ENCODE data around the gene C1orf122. TPM values are rescaled to one million over a fixed set of nuclear protein-coding genes. Genes with fewer than 3 reads are reported as not detected.
A peak's percentile ranks its signal among the peaks of the same experiment; 100 is the strongest.

The C1orf122 gene
- total RNA-seq: 10 to 100 TPM; 12.4 to 13.9 TPM
- 10 to 100 TPM; 21.9 to 28.9 TPM for polyA plus RNA-seq

DNA sequence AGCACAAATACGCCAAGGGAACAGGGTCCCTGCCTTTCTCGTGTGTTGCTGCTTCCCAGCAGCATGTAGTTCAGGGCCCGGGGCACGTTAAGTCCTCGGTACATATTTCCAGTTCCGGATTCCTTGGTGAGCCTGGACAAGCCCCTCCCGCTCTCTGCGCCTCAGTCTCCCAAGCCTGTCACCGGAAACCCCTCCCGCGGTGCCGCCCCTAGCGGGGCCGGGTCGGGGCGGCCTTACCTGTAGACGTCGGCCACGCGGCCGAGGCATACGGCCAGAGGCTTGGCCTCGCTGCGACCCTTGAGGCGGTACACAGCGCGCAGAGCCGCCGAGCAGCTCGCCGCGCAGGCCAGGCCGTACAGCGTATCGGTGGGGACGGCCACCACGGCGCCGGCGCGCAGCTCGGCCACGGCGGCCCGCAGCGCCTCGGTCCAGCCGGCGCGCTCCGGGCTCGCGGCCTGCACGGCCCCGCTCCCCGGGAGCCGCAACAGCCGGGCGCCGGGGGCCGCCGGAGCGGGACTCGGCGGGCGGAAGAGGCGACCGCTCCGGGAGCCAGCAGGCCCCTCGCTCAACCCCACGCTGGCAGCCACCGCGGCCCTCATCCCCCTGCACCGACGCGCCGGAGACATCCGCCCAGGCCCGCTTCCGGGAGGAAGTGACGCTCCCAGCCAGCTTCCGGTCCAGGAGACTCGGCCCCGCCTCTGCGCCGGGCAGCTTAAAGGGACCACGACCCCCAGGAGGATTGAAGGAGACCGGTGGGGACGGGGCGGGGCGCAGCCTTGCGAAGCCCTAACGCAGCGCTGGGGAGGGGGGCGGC is at the start of gene C1orf122, which contains the start of gene YRDC:
Gene C1orf122, plus strand, starts transcription at position 236 of the 814 bp plus-strand sequence. CDS start 615 bp downstream, outside the sequence.
Gene YRDC, minus strand, starts transcription at position 654 of the 814 bp plus-strand sequence. Its CDS starts 28 bp downstream, at position 626.
- peak within 1 kb of the TSS; percentile 92 to 98 (median 96) for H3K4me3 Mint-ChIP-seq
- Histone ChIP-seq H3K4me1 (ENCODE audit: insufficient read depth, low read length) (peaks cover 40% of the 10 kb centered on the region), H3K27ac (ENCODE audit: low read depth, low read length) (peak within 1 kb of the TSS; percentile 89), H3K4me3 (ENCODE audit: low read length in 2 of 2) (peak within 1 kb of the TSS; percentile 56 to 83), H3K27me3 (ENCODE audit: insufficient read depth, low read length) (no peaks in the 10 kb centered on the region), H3K9me3 (ENCODE audit: control insufficient read depth in 1 of 2, low read length in 2 of 2) (no peaks in the 10 kb centered on the region), H3K36me3 (ENCODE audit: insufficient read depth, low read length) (peaks cover 31% of the 10 kb centered on the region)
- no peaks in the 10 kb centered on the region for H3K27me3 Mint-ChIP-seq
- H3K27ac Mint-ChIP-seq: peak within 1 kb of the TSS; percentile 93 to 99 (median 98)
- DNase-seq: peak; percentile 86 to 93 (median 88)
- H3K4me1 Mint-ChIP-seq: peaks cover 13 to 57% (median 32%) of the 10 kb centered on the region in 4 donors
- peaks cover 24 to 51% of the 10 kb centered on the region in 2 donors for H3K36me3 Mint-ChIP-seq
- intact Hi-C loops (cut with micrococcal nuclease): loop anchor here (1.0 to 5.0 kb wide), 2 partner anchors 52 to 330 kb away; partner anchors contain the start of gene MTF1
- ChIA-PET POLR2A (ENCODE audit: partially characterized antibody) (interaction anchor here (0.9 to 2.7 kb wide), 17 partner anchors 9 to 329 kb away, joined by 3 to 34 read pairs (median 4); partner anchors contain the start of genes CDCA8, INPP5B, MEAF6 and MTF1), CTCF (ENCODE audit: partially characterized antibody) (interaction anchor here (1.0 to 2.9 kb wide), 2 partner anchors 52 to 115 kb away, joined by 5 to 20 read pairs; partner anchors contain the start of genes CDCA8 and MTF1)
- no peaks in the 10 kb centered on the region for H3K9me3 Mint-ChIP-seq

DNA sequence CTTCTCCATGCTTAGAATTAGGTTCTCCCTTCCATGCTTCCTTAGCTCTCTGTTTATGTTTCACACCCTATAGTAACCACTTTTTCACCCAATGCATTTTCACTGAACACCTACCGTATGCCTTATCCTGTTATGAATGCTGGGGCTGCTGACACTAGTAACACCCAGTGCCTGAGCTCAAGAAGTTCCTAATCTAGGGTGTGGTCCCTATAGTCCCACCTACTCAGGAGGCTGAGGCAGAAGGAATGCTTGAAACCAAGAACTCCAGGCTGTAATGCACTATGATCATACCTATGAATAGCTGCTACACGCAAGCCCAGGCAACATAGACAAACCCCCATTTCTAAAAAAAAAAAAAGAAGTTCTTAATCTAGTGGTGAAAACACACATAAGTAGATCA is 48.1 kb upstream of the C1orf122 start:
- Mint-ChIP-seq H3K27ac (no peak overlapping the region), H3K4me1 (peaks cover 0 to 2% (median under 1%) of the 10 kb centered on the region in 4 donors), H3K9me3 (peaks cover 0 to 1% (median 0%) of the 10 kb centered on the region in 8 donors), H3K27me3 (peaks cover 27 to 35% of the 10 kb centered on the region in 2 donors), H3K36me3 (no peaks in the 10 kb centered on the region), H3K4me3 (no peak overlapping the region)
- Histone ChIP-seq H3K27ac (ENCODE audit: low read depth, low read length) (no peak overlapping the region), H3K4me1 (ENCODE audit: insufficient read depth, low read length) (no peaks in the 10 kb centered on the region), H3K4me3 (ENCODE audit: low read length in 2 of 2) (no peak overlapping the region), H3K9me3 (ENCODE audit: control insufficient read depth in 1 of 2, low read length in 2 of 2) (no peaks in the 10 kb centered on the region), H3K27me3 (ENCODE audit: insufficient read depth, low read length) (peaks cover 7% of the 10 kb centered on the region), H3K36me3 (ENCODE audit: insufficient read depth, low read length) (no peaks in the 10 kb centered on the region)
- intact Hi-C loops (cut with micrococcal nuclease): no loop called here
- no peak for DNase-seq
- POLR2A ChIA-PET (ENCODE audit: partially characterized antibody): no interaction called here
- CTCF ChIA-PET (ENCODE audit: partially characterized antibody): interaction anchor here (0.6 kb wide), 1 partner anchor 9 kb away, joined by 3 read pairs; no protein-coding TSS in a partner anchor

DNA sequence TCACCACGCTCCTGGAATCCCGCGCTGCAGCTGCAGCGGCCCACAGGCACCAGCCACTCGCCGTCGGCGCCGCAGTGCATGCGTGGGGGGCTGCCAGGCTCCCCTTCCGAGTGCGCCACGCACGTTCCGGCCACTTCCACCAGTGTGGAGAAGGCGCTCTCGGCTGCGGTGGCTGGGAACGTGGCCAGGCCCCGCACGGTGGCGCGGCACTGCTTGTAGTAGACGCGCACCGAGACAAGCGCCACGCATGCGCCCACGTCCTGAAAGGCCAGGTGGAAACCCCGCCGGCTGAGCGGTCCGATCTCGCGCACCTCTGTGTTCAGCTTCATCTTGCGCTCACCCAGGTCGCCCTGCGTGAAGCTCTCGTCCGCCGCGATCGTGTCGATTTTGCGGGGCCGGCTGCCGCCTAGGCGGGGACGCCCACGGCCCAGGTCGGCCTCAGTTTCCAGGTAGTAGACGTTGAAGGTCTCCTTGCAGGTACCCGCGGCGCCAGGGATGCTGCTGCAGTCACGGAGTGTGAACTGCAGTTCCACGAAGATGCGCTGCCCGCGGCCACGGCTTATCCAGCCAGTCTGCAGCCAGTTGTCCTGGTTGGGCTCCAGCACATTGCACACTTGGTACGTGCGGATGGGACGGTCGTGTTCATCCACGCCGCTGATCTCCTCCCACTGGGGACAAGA is 46.0 kb upstream of the C1orf122 start:
- H3K27me3 Mint-ChIP-seq: peaks cover 34 to 44% of the 10 kb centered on the region in 2 donors
- Histone ChIP-seq H3K9me3 (ENCODE audit: control insufficient read depth in 1 of 2, low read length in 2 of 2) (no peaks in the 10 kb centered on the region), H3K27me3 (ENCODE audit: insufficient read depth, low read length) (peaks cover 11% of the 10 kb centered on the region), H3K27ac (ENCODE audit: low read depth, low read length) (no peak overlapping the region), H3K36me3 (ENCODE audit: insufficient read depth, low read length) (no peaks in the 10 kb centered on the region), H3K4me1 (ENCODE audit: insufficient read depth, low read length) (peaks cover 10% of the 10 kb centered on the region), H3K4me3 (ENCODE audit: low read length in 2 of 2) (no peak overlapping the region)
- H3K36me3 Mint-ChIP-seq: no peaks in the 10 kb centered on the region
- ChIA-PET CTCF (ENCODE audit: partially characterized antibody) (no interaction called here), POLR2A (ENCODE audit: partially characterized antibody) (no interaction called here)
- peaks cover 0 to 4% (median 0%) of the 10 kb centered on the region in 8 donors for H3K9me3 Mint-ChIP-seq
- intact Hi-C loops (cut with micrococcal nuclease): no loop called here
- no peak overlapping the region for H3K27ac Mint-ChIP-seq
- no peak overlapping the region for H3K4me3 Mint-ChIP-seq
- no peak for DNase-seq
- peaks cover 4 to 20% (median 13%) of the 10 kb centered on the region in 4 donors for H3K4me1 Mint-ChIP-seq

DNA sequence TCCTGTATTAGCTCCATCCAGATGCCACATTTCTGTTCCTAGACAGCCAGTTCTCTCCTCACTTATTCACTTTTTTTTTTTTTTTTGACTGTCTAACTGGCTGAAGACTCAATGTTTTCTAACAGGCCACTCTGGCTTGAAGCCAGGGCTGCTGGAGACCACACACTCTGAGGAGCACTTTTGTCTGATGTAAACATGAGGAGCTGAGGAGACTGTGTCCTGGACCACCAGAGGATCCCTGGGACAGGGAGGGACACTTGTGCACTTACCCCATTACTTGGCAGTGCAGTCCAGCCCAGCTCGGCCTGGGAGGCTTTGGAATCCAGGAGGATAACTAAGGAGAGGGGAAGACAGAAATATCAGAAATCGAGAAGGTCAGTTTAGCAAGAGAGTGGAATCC is 45.1 kb upstream of the C1orf122 start:
- intact Hi-C loops (cut with micrococcal nuclease): no loop called here
- peaks cover 4 to 25% (median 15%) of the 10 kb centered on the region in 4 donors for H3K4me1 Mint-ChIP-seq
- no peaks in the 10 kb centered on the region for H3K36me3 ChIP-seq (ENCODE audit: insufficient read depth, low read length)
- H3K4me1 ChIP-seq (ENCODE audit: insufficient read depth, low read length): peaks cover 10% of the 10 kb centered on the region
- peaks cover 0 to 4% (median 0%) of the 10 kb centered on the region in 8 donors for H3K9me3 Mint-ChIP-seq
- POLR2A ChIA-PET (ENCODE audit: partially characterized antibody): no interaction called here
- peak overlapping the region in 1 of 7 donors; percentile 42 for H3K27ac Mint-ChIP-seq
- no peak overlapping the region for H3K4me3 Mint-ChIP-seq
- no peak overlapping the region for H3K27ac ChIP-seq (ENCODE audit: low read depth, low read length)
- peaks cover 20% of the 10 kb centered on the region for H3K27me3 ChIP-seq (ENCODE audit: insufficient read depth, low read length)
- no peaks in the 10 kb centered on the region for H3K36me3 Mint-ChIP-seq
- no peaks in the 10 kb centered on the region for H3K9me3 ChIP-seq (ENCODE audit: control insufficient read depth in 1 of 2, low read length in 2 of 2)
- CTCF ChIA-PET (ENCODE audit: partially characterized antibody): no interaction called here
- no peak overlapping the region for H3K4me3 ChIP-seq (ENCODE audit: low read length in 2 of 2)
- no peak for DNase-seq
- H3K27me3 Mint-ChIP-seq: peaks cover 40 to 49% of the 10 kb centered on the region in 2 donors

DNA sequence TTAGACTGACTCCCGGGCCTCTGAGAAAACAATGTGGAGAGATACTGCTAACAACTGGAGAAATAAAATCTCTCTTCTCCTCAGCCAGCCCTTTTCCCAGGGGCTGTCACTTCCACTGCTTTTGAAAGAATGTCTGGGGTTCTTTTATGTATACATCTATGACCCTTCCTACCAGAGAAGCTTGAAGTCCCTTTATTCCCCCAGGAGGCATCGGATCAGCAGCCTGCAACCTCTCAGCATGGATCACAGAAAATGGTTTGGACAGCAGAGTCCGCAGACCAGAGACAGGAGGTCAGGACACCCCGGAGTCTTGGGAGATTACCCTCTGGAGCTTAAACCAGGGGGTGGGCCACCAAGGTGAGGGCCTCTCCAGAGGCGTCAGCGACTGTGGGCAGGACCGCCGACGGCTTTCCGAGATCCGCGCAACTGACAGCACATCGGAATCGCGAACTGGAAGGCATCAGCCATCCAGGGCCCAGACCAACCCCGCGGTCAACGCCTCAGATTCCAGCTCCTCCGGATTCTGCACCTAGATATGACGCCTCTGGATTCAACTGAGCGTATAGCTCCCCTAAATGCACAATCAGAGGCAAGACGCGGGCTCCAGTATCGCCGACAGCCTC is 43.7 kb upstream of the C1orf122 start:
- CTCF ChIA-PET (ENCODE audit: partially characterized antibody): no interaction called here
- H3K27ac Mint-ChIP-seq: no peak overlapping the region
- intact Hi-C loops (cut with micrococcal nuclease): no loop called here
- Histone ChIP-seq H3K4me3 (ENCODE audit: low read length in 2 of 2) (no peak overlapping the region), H3K36me3 (ENCODE audit: insufficient read depth, low read length) (no peaks in the 10 kb centered on the region), H3K27ac (ENCODE audit: low read depth, low read length) (no peak overlapping the region), H3K4me1 (ENCODE audit: insufficient read depth, low read length) (peaks cover 10% of the 10 kb centered on the region), H3K9me3 (ENCODE audit: control insufficient read depth in 1 of 2, low read length in 2 of 2) (no peaks in the 10 kb centered on the region), H3K27me3 (ENCODE audit: insufficient read depth, low read length) (peaks cover 27% of the 10 kb centered on the region)
- H3K36me3 Mint-ChIP-seq: no peaks in the 10 kb centered on the region
- peaks cover 4 to 25% (median 15%) of the 10 kb centered on the region in 4 donors for H3K4me1 Mint-ChIP-seq
- no peak for DNase-seq
- H3K4me3 Mint-ChIP-seq: no peak overlapping the region
- peaks cover 0 to 6% (median 0%) of the 10 kb centered on the region in 8 donors for H3K9me3 Mint-ChIP-seq
- peaks cover 48 to 58% of the 10 kb centered on the region in 2 donors for H3K27me3 Mint-ChIP-seq
- POLR2A ChIA-PET (ENCODE audit: partially characterized antibody): no interaction called here

DNA sequence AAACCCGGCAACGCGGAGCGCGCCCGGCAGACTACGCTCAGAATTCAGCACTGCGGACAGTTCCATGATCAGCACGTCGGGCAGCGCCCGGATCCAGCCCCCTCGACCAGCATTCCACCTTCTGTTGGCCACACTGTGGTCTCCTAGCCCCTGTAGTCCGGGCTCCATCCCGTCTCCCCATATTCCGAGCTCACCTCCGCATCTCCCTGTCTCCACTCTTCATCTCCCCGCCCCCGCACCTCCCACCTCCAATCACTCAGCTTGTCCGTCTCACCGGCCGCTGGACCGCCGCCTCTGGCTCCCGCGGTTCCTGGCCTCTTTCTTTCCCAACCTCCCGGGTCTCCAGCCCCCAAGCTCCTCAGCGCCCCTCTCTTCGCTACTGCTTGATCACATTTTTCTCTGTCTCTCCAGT is 43.2 kb upstream of the C1orf122 start:
- peak overlapping the region in 1 of 8 donors; percentile 64 for H3K4me3 Mint-ChIP-seq
- no peaks in the 10 kb centered on the region for H3K36me3 Mint-ChIP-seq
- no peak overlapping the region for H3K27ac Mint-ChIP-seq
- POLR2A ChIA-PET (ENCODE audit: partially characterized antibody): no interaction called here
- H3K36me3 ChIP-seq (ENCODE audit: insufficient read depth, low read length): no peaks in the 10 kb centered on the region
- H3K9me3 Mint-ChIP-seq: peaks cover 0 to 6% (median 0%) of the 10 kb centered on the region in 8 donors
- H3K4me1 ChIP-seq (ENCODE audit: insufficient read depth, low read length): peaks cover 10% of the 10 kb centered on the region
- H3K9me3 ChIP-seq (ENCODE audit: control insufficient read depth in 1 of 2, low read length in 2 of 2): no peaks in the 10 kb centered on the region
- H3K4me1 Mint-ChIP-seq: peaks cover 4 to 25% (median 15%) of the 10 kb centered on the region in 4 donors
- CTCF ChIA-PET (ENCODE audit: partially characterized antibody): no interaction called here
- no peak overlapping the region for H3K4me3 ChIP-seq (ENCODE audit: low read length in 2 of 2)
- intact Hi-C loops (cut with micrococcal nuclease): no loop called here
- peaks cover 53 to 58% of the 10 kb centered on the region in 2 donors for H3K27me3 Mint-ChIP-seq
- H3K27me3 ChIP-seq (ENCODE audit: insufficient read depth, low read length): peaks cover 27% of the 10 kb centered on the region
- peak in 1 of 5 donors; percentile 16 for DNase-seq
- H3K27ac ChIP-seq (ENCODE audit: low read depth, low read length): no peak overlapping the region
